GM21360 (cell line): Measurements from ENCODE around the gene PCDHB9.
"Not testable (repeated sequence)": the region's sequence is repeated elsewhere in the genome, so short reads cannot be mapped to it uniquely, and the experiment has no call there.

ENCODE experiments used
- ATAC-seq: cut with Tn5 transposase; IDR thresholded peaks from one replicate; pipeline ENCODE4 v1.9.1; 2021; ENCODE audit warnings: mild to moderate bottlenecking, moderate library complexity; ENCODE audit not compliant: unreplicated experiment

The PCDHB9 gene

GRCh38 chr5:141234109-141234667 lies 47.2 kb downstream of the PCDHB9 start:
- no peak for ATAC-seq

DNA sequence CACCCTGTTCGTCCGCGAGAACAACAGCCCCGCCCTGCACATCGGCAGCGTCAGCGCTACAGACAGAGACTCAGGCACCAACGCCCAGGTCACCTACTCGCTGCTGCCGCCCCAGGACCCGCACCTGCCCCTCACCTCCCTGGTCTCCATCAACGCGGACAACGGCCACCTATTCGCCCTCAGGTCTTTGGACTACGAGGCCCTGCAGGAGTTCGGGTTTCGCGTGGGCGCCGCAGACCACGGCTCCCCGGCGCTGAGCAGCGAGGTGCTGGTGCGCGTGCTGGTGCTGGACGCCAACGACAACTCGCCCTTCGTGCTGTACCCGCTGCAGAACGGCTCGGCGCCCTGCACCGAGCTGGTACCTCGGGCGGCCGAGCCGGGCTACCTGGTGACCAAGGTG lies 49.0 kb downstream of the PCDHB9 start:
- not testable (repeated sequence) for ATAC-seq

GRCh38 chr5:141236516-141237313 lies 49.8 kb downstream of the PCDHB9 start:
- no peak for ATAC-seq
